Pancreas (tissue), 10 donors: ENCODE data around the gene PPFIBP2. TPM values are rescaled to one million over a fixed set of nuclear protein-coding genes. Genes with fewer than 3 reads are reported as not detected.

Experiments
- ATAC-seq, 4 donors: fragments of 200-7000 bp; cut with Tn5 transposase; one replicate each; pipeline versions ENCODE4 v1.8.0 to v1.9.1; 2020; ENCODE audit warnings: mild to moderate bottlenecking in 4 of 4, moderate library complexity in 4 of 4
- DNase-seq, 6 donors: peaks; one replicate each; pipeline ENCODE4 v3.0.0-alpha.2; 2020
- FAIRE-seq: peaks from 2 replicates; lab custom pipeline; 2012; peaks lifted over from hg19 to GRCh38; lab: Jason Lieb, UNC
- H3K27ac ChIP-seq, 4 donors: fragments of 200-600 bp; sonication (generic); 1 replicate in 3 of 4; 2 replicates in 1 of 4; pipeline versions ENCODE4 v1.5.0 to v1.8.0; 2020
- H3K27me3 ChIP-seq, 4 donors: fragments of 200-600 bp; one replicate each; pipeline ENCODE4 v1.8.0; 2021
- H3K36me3 ChIP-seq, 3 donors: fragments of 200-600 bp; sonication (generic) in 1 of 3; one replicate each; pipeline versions ENCODE4 v1.5.0 to v1.8.0; 2020 to 2021
- H3K4me1 ChIP-seq, 3 donors: fragments of 200-600 bp; one replicate each; pipeline ENCODE4 v1.8.0; 2021
- H3K4me3 ChIP-seq, 4 donors: fragments of 200-600 bp; sonication (generic) in 2 of 4; one replicate each; pipeline versions ENCODE4 v1.5.0 to v1.8.0; 2020 to 2021
- H3K9me3 ChIP-seq, 4 donors: fragments of 200-600 bp; one replicate each; pipeline ENCODE4 v1.8.0; 2021
- WGBS, 2 donors: extraction: QIAGEN DNeasy Blood & Tissue Kit; methylation state at CpG; one replicate each; pipeline ENCODE4 v1.1.7; 2013; 5-methylcytosine and 5-hydroxymethylcytosine counted together
- intact Hi-C, 3 donors: fragments of 100-400 bp; cut with DNase I; formaldehyde crosslinking; loops; one replicate each; pipeline versions ENCODE4 v1.11.1 to v1.14.2; 2022
- polyA plus RNA-seq, 2 donors: library from polyadenylated mRNA; stranded (reverse); fragments of 200-250 nt; gene quantifications; one replicate each; pipeline ENCODE4 v1.2.3, GENCODE V29; 2013
- total RNA-seq, 6 donors: library from RNA; stranded (reverse); fragmentation: NEBNext Ultra II Directional in 4 of 6; extraction: Animal tissue kit (Norgen Biotek cat#: 25700) in 4 of 6; gene quantifications; one replicate each; pipeline versions ENCODE4 v1.2.1 to v1.2.4, GENCODE V29; 2021 to 2023
- TF ChIP-seq, protein P1 (sequence below), 4 donors: fragments of 200-600 bp; sonication (generic) in 3 of 4; IDR thresholded peaks; one replicate each; pipeline versions ENCODE4 v1.5.0 to v1.8.0; 2021; ENCODE audit warnings: antibody characterized with exemption in 4 of 4
- donor health status: healthy with polysubstance abuse.
- donor health status: DM: no; HTN: no; CAD: no; lungs with moderate emphysema.
- donor health status: DM: no; HTN: no; CAD: no.
- donor health status: control.
- donor health status: control.
- donor health status: Bipolar disorder and iron deficiency.
- donor health status: DM: yes; HTN: yes; CAD: no.
- donor health status: DM: no; HTN: no; CAD: no.
- donor health status: DM: no; HTN: no; CAD: no.
- donor health status: DM: yes; HTN: yes; CAD: no.

PPFIBP2 gene
- total and polyA plus RNA-seq, 8 donors, result 8.0 to 24.7 (median 11.4) TPM

DNA sequence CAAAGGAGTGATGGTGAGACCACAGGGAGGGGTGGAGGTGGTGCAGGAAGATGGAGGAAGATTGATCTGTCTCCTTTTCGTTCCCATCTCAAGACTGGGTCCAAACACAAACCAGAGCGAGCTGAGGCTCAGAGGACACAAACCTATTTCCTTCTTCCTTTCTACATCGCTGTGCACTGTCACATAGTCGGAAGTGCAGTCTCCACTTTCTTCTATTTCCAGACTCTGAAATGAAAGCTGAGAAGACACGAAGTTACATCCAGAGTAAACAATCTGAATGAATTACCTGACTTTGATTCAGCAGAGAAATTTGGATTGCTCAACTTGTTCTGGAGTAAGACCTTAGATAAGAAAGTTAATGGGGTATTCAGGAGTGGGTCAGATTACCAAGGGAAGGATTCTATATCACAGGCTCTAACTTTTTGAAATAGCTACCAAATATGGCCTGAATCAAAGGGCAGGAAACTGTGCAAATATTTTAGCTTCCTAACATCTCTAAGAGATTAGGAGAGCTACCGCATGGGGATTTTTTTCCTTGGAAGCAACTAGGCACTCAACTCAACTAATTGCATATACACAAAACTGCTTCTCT lies 178.1 kb downstream of the PPFIBP2 start:
- TF ChIP-seq, protein P1, sequence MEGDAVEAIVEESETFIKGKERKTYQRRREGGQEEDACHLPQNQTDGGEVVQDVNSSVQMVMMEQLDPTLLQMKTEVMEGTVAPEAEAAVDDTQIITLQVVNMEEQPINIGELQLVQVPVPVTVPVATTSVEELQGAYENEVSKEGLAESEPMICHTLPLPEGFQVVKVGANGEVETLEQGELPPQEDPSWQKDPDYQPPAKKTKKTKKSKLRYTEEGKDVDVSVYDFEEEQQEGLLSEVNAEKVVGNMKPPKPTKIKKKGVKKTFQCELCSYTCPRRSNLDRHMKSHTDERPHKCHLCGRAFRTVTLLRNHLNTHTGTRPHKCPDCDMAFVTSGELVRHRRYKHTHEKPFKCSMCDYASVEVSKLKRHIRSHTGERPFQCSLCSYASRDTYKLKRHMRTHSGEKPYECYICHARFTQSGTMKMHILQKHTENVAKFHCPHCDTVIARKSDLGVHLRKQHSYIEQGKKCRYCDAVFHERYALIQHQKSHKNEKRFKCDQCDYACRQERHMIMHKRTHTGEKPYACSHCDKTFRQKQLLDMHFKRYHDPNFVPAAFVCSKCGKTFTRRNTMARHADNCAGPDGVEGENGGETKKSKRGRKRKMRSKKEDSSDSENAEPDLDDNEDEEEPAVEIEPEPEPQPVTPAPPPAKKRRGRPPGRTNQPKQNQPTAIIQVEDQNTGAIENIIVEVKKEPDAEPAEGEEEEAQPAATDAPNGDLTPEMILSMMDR (IDR thresholded peaks at IDR 0.05), result no peak
- H3K36me3 ChIP-seq, result no peaks in the 10 kb centered on the region
- FAIRE-seq (no peak), ATAC-seq (no peak), DNase-seq (no peak)
- intact Hi-C loops, result no loop called here
- H3K4me1 ChIP-seq, result no peaks in the 10 kb centered on the region
- H3K27ac ChIP-seq, result no peak overlapping the region
- 57 to 61% methylated on average over 6 of the region's 6 CpGs for WGBS, 2 donors
- no peaks in the 10 kb centered on the region for H3K27me3 ChIP-seq
- H3K9me3 ChIP-seq, result no peaks in the 10 kb centered on the region
- H3K4me3 ChIP-seq, result no peak overlapping the region

DNA sequence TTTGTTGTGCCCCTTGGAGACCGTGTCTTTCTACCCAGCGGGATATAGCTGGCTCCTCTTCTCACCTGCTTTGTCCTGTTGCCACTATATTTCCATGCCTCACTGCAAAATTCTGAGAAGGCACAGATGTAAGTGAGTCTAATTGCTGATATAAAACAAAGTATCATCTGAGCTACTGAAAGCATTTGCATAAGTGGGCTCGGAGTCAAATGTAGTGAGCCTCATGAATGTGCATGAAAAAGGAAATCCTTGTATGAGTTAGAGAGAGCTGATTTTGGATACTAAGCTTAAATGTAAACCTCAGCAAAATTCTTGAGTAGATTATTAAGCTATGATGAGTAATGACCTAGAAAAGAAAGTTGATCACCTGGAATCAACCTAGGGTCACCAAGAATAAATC lies 178.6 kb downstream of the PPFIBP2 start:
- H3K4me3 ChIP-seq, result no peak overlapping the region
- H3K4me1 ChIP-seq, result no peaks in the 10 kb centered on the region
- intact Hi-C loops, result no loop called here
- TF ChIP-seq, protein P1 (IDR thresholded peaks at IDR 0.05), result no peak
- ATAC-seq (no peak), DNase-seq (no peak), FAIRE-seq (no peak)
- H3K27me3 ChIP-seq, result no peaks in the 10 kb centered on the region
- H3K36me3 ChIP-seq, result no peaks in the 10 kb centered on the region
- H3K27ac ChIP-seq, result no peak overlapping the region
- H3K9me3 ChIP-seq, result no peaks in the 10 kb centered on the region
- 81 to 85% methylated on average over 3 of the region's 3 CpGs for WGBS, 2 donors

DNA sequence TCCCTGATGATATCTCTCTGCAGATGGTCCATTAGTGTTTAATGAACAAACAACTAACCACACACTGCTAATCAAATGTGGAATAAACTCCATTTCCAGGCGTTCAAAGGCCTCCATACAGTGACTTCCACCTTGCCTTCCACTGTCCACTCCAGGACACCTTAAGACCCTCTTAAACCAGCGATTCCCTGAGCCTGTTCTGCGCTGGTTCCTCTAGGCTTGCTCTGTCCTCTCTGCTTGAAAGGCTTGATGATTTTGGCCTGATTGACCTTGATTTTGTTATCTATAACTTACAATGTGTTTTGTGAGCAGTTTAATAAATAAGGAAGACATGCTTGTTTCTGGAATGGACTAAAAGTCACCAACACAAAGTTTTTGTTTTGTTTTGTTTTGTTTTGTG lies 180.4 kb downstream of the PPFIBP2 start:
- TF ChIP-seq, protein P1 (IDR thresholded peaks at IDR 0.05), result no peak
- Histone ChIP-seq H3K27me3 (no peaks in the 10 kb centered on the region), H3K36me3 (no peaks in the 10 kb centered on the region), H3K4me1 (no peaks in the 10 kb centered on the region), H3K9me3 (no peaks in the 10 kb centered on the region), H3K27ac (no peak overlapping the region), H3K4me3 (no peak overlapping the region)
- WGBS, 2 donors, result 62 to 67% methylated on average over 3 of the region's 3 CpGs
- DNase-seq (no peak), FAIRE-seq (no peak), ATAC-seq (no peak)
- intact Hi-C loops, result no loop called here

DNA sequence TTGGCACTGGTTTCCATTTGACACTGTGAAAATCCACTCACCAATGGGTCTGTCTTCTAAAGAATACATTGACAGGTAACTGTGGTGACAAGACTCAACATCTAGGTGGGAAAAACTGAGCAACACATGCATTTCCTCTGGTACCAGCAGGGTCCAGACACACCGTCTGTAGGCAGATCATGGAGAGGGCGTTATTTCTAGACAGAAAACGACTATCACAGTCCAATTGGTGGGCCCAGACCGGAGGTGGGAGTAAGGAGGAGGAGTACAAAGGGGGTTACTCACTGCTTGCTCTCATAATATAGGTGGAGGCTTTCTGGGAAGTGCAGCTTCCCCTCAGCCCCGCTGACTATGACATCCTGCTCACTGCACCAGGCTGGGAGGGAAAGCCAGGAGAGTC lies 182.6 kb downstream of the PPFIBP2 start:
- ATAC-seq (no peak), DNase-seq (no peak), FAIRE-seq (no peak)
- H3K9me3 ChIP-seq, result no peaks in the 10 kb centered on the region
- no peaks in the 10 kb centered on the region for H3K27me3 ChIP-seq
- H3K4me3 ChIP-seq, result no peak overlapping the region
- 69 to 79% methylated on average over 5 of the region's 5 CpGs for WGBS, 2 donors
- H3K36me3 ChIP-seq, result no peaks in the 10 kb centered on the region
- intact Hi-C loops, result no loop called here
- TF ChIP-seq, protein P1 (IDR thresholded peaks at IDR 0.05), result no peak
- H3K4me1 ChIP-seq, result no peaks in the 10 kb centered on the region
- H3K27ac ChIP-seq, result no peak overlapping the region

Other genes with a start within 250 kb of the PPFIBP2 start
- gene OLFML1, start 28.5 kb upstream of the PPFIBP2 start, total RNA-seq, result 1 to 10 TPM in 4 of 6 donors, under 1 TPM in 2; 0.32 to 7.0 (median 1.6) TPM
- gene OLFML1, start 28.5 kb upstream of the PPFIBP2 start, polyA plus RNA-seq, result under 1 TPM; 0.70 to 0.76 TPM
- 1 to 10 TPM; 1.4 to 3.5 (median 1.9) TPM for gene CYB5R2, start 159.5 kb downstream of the PPFIBP2 start, total RNA-seq
- 1 to 10 TPM; 1.7 to 2.4 TPM for gene CYB5R2, start 159.5 kb downstream of the PPFIBP2 start, polyA plus RNA-seq
- gene OVCH2, start 192.5 kb downstream of the PPFIBP2 start, total RNA-seq, result under 1 TPM in 1 of 6 donors, not detected in 5; 0.28 TPM
- gene OVCH2, start 192.5 kb downstream of the PPFIBP2 start, polyA plus RNA-seq, result under 1 TPM in 1 of 2 donors, not detected in 1; 0.05 TPM